ENCODE results near the gene PLGRKT. TPM values are rescaled to one million over a fixed set of nuclear protein-coding genes. Genes with fewer than 3 reads are reported as not detected.

PLGRKT gene
- 16.4 and 19.9 TPM in 2 replicates for total RNA-seq (2014; rRNA removed; shearing (Covaris generic))

GRCh38 chr9:5437254-5438216 lies at the start of gene PLGRKT:
PLGRKT (minus strand) TSS chr9:5437925; CDS start chr9:5431977, 5,948 bp downstream.

GRCh38 chr9:5450359-5451091 lies 12.8 kb upstream of the PLGRKT start, which contains the start of gene CD274:
CD274 (plus strand) TSS chr9:5450542; CDS start chr9:5456114, 5,572 bp downstream.

GRCh38 chr9:5338992-5339981 lies 98.4 kb downstream of the PLGRKT start, which contains the start of gene RLN1:
RLN1 (minus strand) TSS chr9:5339876; CDS start chr9:5339746, 130 bp downstream.

Small RNA genes within 50 kb of the gene (small RNA-seq; reads per million reads assigned to genes)
- not detected for gene AL135786.1
- not detected for gene HMGN2P31

Other genes with a start within 250 kb of the PLGRKT start
- not detected in 2 replicates for gene INSL4, start 206.5 kb downstream of the PLGRKT start, total RNA-seq (2014; rRNA removed; shearing (Covaris generic))
- gene RLN2, start 133.2 kb downstream of the PLGRKT start, total RNA-seq (2014; rRNA removed; shearing (Covaris generic)) = not detected in 2 replicates
- gene RLN1, start 98.0 kb downstream of the PLGRKT start, total RNA-seq (2014; rRNA removed; shearing (Covaris generic)) = 0.21 TPM in 1 of 2 replicates, not detected in the other
- gene CD274, start 12.6 kb upstream of the PLGRKT start, total RNA-seq (2014; rRNA removed; shearing (Covaris generic)) = 4.3 and 4.6 TPM in 2 replicates
- 0.79 and 0.82 TPM in 2 replicates for gene PDCD1LG2, start 72.6 kb upstream of the PLGRKT start, total RNA-seq (2014; rRNA removed; shearing (Covaris generic))
- 21.3 and 30.8 TPM in 2 replicates for gene RIC1, start 191.2 kb upstream of the PLGRKT start, total RNA-seq (2014; rRNA removed; shearing (Covaris generic))